BJ (cell line): ENCODE measurements around the gene GPRIN3. TPM values are rescaled to one million over a fixed set of nuclear protein-coding genes. Genes with fewer than 3 reads are reported as not detected.
"Not testable (repeated sequence)": the region's sequence is repeated elsewhere in the genome, so short reads cannot be mapped to it uniquely, and the experiment has no call there.

Experiments used
- CTCF ChIA-PET: fragments of 350-600 bp; formaldehyde crosslinking; extraction: SDS; loops from one replicate; lab custom pipeline; 2021; ENCODE audit warnings: antibody characterized with exemption, inconsistent platforms; lab: Yijun Ruan, JAX
- POLR2A ChIA-PET: fragments of 300-600 bp; sonication (Branson Sonifier 250); formaldehyde crosslinking; extraction: SDS; loops from one replicate; lab custom pipeline; 2021; ENCODE audit warnings: antibody characterized with exemption; lab: Charles Lee
- DNase-seq: peaks from one replicate; pipeline ENCODE4 v3.0.0-alpha.2; 2011; ENCODE audit warnings: low read depth
- H3K27me3 ChIP-seq: 2 replicates; pipeline ENCODE4 v1.6.0; 2011; ENCODE audit warnings: low read length; ENCODE audit not compliant: control insufficient read depth, insufficient read depth
- H3K36me3 ChIP-seq: 2 replicates; pipeline ENCODE4 v1.5.1; 2011; ENCODE audit warnings: low read length; ENCODE audit not compliant: control insufficient read depth, insufficient read depth
- H3K4me3 ChIP-seq: 2 replicates; pipeline ENCODE4 v1.5.1; 2011; ENCODE audit warnings: low read depth, mild to moderate bottlenecking, control low read depth, low read length
- CTCF ChIP-seq: IDR thresholded peaks from 2 replicates; pipeline ENCODE4 v1.5.1; 2011; ENCODE audit warnings: low read depth, mild to moderate bottlenecking, control low read depth, inconsistent platforms, low read length, moderate library complexity; ENCODE audit not compliant: insufficient read depth
- polyA plus RNA-seq: library from polyadenylated mRNA; depleted of rRNA; stranded (reverse); fragments of >200 nt; gene quantifications from 2 replicates; pipeline ENCODE4 v1.2.3, GENCODE V29; 2011

Gene GPRIN3
- polyA plus RNA-seq, 1 experiment, result not detected

- Histone ChIP-seq H3K4me3 (no peak overlapping the region), H3K27me3 (no peaks in the 10 kb centered on the region), H3K36me3 (no peaks in the 10 kb centered on the region)
- CTCF ChIA-PET, result no interaction called here
- no peak for DNase-seq
- TF ChIP-seq CTCF, result no peak
- POLR2A ChIA-PET, result no interaction called here
Measured at GRCh38 chr4:89316211-89316610, 8.6 kb upstream of the GPRIN3 start.

- no peaks in the 10 kb centered on the region for H3K36me3 ChIP-seq
- TF ChIP-seq CTCF, result no peak
- no peak for DNase-seq
- no peaks in the 10 kb centered on the region for H3K27me3 ChIP-seq
- POLR2A ChIA-PET, result no interaction called here
- CTCF ChIA-PET, result interaction anchor here (0.6 to 1.6 kb wide), 4 partner anchors 14 to 108 kb away, joined by 3 read pairs; no protein-coding TSS in a partner anchor
- no peak overlapping the region for H3K4me3 ChIP-seq
Measured at GRCh38 chr4:89314291-89314690, 6.7 kb upstream of the GPRIN3 start.

GRCh38 chr4:89312066-89312465, 4.5 kb upstream of the GPRIN3 start:
- ChIA-PET POLR2A (no interaction called here), CTCF (no interaction called here)
- H3K4me3 ChIP-seq, result no peak overlapping the region
- no peaks in the 10 kb centered on the region for H3K36me3 ChIP-seq
- no peak for TF ChIP-seq CTCF
- DNase-seq, result no peak
- peaks cover 6% of the 10 kb centered on the region for H3K27me3 ChIP-seq

- POLR2A ChIA-PET, result no interaction called here
- no peak for DNase-seq
- Histone ChIP-seq H3K4me3 (no peak overlapping the region), H3K36me3 (no peaks in the 10 kb centered on the region), H3K27me3 (peaks cover 8% of the 10 kb centered on the region)
- CTCF ChIA-PET, result no interaction called here
- TF ChIP-seq CTCF, result no peak
Measured at GRCh38 chr4:89311433-89311832, 3.8 kb upstream of the GPRIN3 start.

GRCh38 chr4:89309154-89309553, 1.6 kb upstream of the GPRIN3 start:
- H3K27me3 ChIP-seq, result peaks cover 12% of the 10 kb centered on the region
- H3K36me3 ChIP-seq, POLR2A ChIA-PET, H3K4me3 ChIP-seq, DNase-seq: not testable (repeated sequence)
- CTCF ChIA-PET, result interaction anchor here (0.8 to 1.5 kb wide), 2 partner anchors 15 to 90 kb away, joined by 3 read pairs; no protein-coding TSS in a partner anchor

- H3K27me3 ChIP-seq, result peaks cover 12% of the 10 kb centered on the region
- H3K36me3 ChIP-seq, result no peaks in the 10 kb centered on the region
- CTCF ChIA-PET, result interaction anchor here (0.5 to 1.6 kb wide), 2 partner anchors 18 to 75 kb away, joined by 4 to 5 read pairs; no protein-coding TSS in a partner anchor
- POLR2A ChIA-PET, result no interaction called here
- no peak for DNase-seq
- peak overlapping the region; percentile 49 for H3K4me3 ChIP-seq
- no peak for TF ChIP-seq CTCF
Measured at GRCh38 chr4:89308161-89308500, 531 bp upstream of the GPRIN3 start.
